ENCODE measurements around the gene BARHL2.

The BARHL2 gene

GRCh38 chr1:90717665-90718410, 736 bp upstream of the BARHL2 start (continued):
- TF ChIP-seq, protein P1, sequence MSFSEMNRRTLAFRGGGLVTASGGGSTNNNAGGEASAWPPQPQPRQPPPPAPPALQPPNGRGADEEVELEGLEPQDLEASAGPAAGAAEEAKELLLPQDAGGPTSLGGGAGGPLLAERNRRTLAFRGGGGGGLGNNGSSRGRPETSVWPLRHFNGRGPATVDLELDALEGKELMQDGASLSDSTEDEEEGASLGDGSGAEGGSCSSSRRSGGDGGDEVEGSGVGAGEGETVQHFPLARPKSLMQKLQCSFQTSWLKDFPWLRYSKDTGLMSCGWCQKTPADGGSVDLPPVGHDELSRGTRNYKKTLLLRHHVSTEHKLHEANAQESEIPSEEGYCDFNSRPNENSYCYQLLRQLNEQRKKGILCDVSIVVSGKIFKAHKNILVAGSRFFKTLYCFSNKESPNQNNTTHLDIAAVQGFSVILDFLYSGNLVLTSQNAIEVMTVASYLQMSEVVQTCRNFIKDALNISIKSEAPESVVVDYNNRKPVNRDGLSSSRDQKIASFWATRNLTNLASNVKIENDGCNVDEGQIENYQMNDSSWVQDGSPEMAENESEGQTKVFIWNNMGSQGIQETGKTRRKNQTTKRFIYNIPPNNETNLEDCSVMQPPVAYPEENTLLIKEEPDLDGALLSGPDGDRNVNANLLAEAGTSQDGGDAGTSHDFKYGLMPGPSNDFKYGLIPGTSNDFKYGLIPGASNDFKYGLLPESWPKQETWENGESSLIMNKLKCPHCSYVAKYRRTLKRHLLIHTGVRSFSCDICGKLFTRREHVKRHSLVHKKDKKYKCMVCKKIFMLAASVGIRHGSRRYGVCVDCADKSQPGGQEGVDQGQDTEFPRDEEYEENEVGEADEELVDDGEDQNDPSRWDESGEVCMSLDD (tag by site-specific recombination; IDR thresholded peaks at IDR 0.05): 0 out of 2 replicates have a peak, but pooled peaks have one; percentile 4
- TF ChIP-seq ZNF623 (tag by site-specific recombination; IDR thresholded peaks at IDR 0.05) (no peak), ZBTB8A (tag by site-specific recombination; IDR thresholded peaks at IDR 0.05) (peak; percentile 29; the same call in 1 of the 2 replicates), ZNF354C (tag by site-specific recombination; IDR thresholded peaks at IDR 0.05; ENCODE audit: borderline replicate concordance, low read depth) (no peak), ZNF426 (tag by site-specific recombination; IDR thresholded peaks at IDR 0.05) (no peak), ZNF521 (tag by site-specific recombination; IDR thresholded peaks at IDR 0.05) (no peak), ZFP41 (tag by site-specific recombination; IDR thresholded peaks at IDR 0.05; ENCODE audit: borderline replicate concordance) (no peak), ZSCAN16 (tag by site-specific recombination; IDR thresholded peaks at IDR 0.05) (no peak), ZNF132 (tag by site-specific recombination; IDR thresholded peaks at IDR 0.05; ENCODE audit: borderline replicate concordance) (no peak), ZNF600 (tag by site-specific recombination; IDR thresholded peaks at IDR 0.05) (peak; percentile 25; the same call in 1 of the 2 replicates), CTCF (tag by site-specific recombination; IDR thresholded peaks at IDR 0.05) (no peak), ZNF571 (tag by site-specific recombination; IDR thresholded peaks at IDR 0.05) (no peak), ZNF549 (tag by site-specific recombination; IDR thresholded peaks at IDR 0.05) (no peak), ZNF155 (tag by site-specific recombination; IDR thresholded peaks at IDR 0.05) (no peak), ZNF596 (tag by site-specific recombination; IDR thresholded peaks at IDR 0.05) (no peak; the same call in 1 of the 2 replicates), ZNF548 (tag by site-specific recombination; IDR thresholded peaks at IDR 0.05) (no peak), ZNF560 (tag by site-specific recombination; IDR thresholded peaks at IDR 0.05; ENCODE audit: borderline replicate concordance) (no peak), ZNF140 (tag by site-specific recombination; IDR thresholded peaks at IDR 0.05) (no peak), ZFHX2 (tag by site-specific recombination; conservative IDR thresholded peaks at IDR 0.05) (no peak), IKZF3 (tag by site-specific recombination; IDR thresholded peaks at IDR 0.05) (no peak), ZNF664 (tag by site-specific recombination; IDR thresholded peaks at IDR 0.05) (no peak), ZNF416 (tag by site-specific recombination; IDR thresholded peaks at IDR 0.05) (no peak), ZNF514 (tag by site-specific recombination; IDR thresholded peaks at IDR 0.05) (no peak), ZNF747 (tag by site-specific recombination; IDR thresholded peaks at IDR 0.05) (no peak), ZNF175 (tag by site-specific recombination; IDR thresholded peaks at IDR 0.05) (no peak), MZF1 (tag by site-specific recombination; IDR thresholded peaks at IDR 0.05; ENCODE audit: borderline replicate concordance) (no peak), ZNF645 (tag by site-specific recombination; IDR thresholded peaks at IDR 0.05) (no peak)
- TF ChIP-seq, protein P2, sequence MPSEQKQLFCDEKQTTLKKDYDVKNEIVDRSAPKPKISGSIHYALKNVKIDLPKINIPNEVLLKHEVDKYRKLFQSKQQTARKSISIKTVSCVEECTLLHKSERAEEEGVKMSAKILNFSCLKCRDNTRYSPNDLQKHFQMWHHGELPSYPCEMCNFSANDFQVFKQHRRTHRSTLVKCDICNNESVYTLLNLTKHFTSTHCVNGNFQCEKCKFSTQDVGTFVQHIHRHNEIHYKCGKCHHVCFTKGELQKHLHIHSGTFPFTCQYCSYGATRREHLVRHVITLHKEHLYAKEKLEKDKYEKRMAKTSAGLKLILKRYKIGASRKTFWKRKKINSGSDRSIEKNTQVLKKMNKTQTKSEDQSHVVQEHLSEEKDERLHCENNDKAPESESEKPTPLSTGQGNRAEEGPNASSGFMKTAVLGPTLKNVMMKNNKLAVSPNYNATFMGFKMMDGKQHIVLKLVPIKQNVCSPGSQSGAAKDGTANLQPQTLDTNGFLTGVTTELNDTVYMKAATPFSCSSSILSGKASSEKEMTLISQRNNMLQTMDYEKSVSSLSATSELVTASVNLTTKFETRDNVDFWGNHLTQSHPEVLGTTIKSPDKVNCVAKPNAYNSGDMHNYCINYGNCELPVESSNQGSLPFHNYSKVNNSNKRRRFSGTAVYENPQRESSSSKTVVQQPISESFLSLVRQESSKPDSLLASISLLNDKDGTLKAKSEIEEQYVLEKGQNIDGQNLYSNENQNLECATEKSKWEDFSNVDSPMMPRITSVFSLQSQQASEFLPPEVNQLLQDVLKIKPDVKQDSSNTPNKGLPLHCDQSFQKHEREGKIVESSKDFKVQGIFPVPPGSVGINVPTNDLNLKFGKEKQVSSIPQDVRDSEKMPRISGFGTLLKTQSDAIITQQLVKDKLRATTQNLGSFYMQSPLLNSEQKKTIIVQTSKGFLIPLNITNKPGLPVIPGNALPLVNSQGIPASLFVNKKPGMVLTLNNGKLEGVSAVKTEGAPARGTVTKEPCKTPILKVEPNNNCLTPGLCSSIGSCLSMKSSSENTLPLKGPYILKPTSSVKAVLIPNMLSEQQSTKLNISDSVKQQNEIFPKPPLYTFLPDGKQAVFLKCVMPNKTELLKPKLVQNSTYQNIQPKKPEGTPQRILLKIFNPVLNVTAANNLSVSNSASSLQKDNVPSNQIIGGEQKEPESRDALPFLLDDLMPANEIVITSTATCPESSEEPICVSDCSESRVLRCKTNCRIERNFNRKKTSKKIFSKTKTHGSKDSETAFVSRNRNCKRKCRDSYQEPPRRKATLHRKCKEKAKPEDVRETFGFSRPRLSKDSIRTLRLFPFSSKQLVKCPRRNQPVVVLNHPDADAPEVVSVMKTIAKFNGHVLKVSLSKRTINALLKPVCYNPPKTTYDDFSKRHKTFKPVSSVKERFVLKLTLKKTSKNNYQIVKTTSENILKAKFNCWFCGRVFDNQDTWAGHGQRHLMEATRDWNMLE (tag by site-specific recombination; conservative IDR thresholded peaks at IDR 0.05; ENCODE audit: low read depth): no peak
- TF ChIP-seq, protein P3, sequence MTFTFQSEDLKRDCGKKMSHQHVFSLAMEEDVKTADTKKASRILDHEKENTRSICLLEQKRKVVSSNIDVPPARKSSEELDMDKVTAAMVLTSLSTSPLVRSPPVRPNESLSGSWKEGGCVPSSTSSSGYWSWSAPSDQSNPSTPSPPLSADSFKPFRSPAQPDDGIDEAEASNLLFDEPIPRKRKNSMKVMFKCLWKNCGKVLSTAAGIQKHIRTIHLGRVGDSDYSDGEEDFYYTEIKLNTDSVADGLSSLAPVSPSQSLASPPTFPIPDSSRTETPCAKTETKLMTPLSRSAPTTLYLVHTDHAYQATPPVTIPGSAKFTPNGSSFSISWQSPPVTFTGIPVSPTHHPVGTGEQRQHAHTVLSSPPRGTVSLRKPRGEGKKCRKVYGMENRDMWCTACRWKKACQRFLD (tag by site-specific recombination; IDR thresholded peaks at IDR 0.05): no peak

All from HEK293 (cell line).